HG03354 (cell line): ENCODE results near the gene PTPRA.
"Not testable (repeated sequence)": the region's sequence is repeated elsewhere in the genome, so short reads cannot be mapped to it uniquely, and the experiment has no call there.

Source experiments
- ATAC-seq: cut with Tn5 transposase; IDR thresholded peaks from one replicate; pipeline ENCODE4 v1.9.1; 2021; ENCODE audit warnings: mild to moderate bottlenecking; ENCODE audit not compliant: unreplicated experiment, poor library complexity, severe bottlenecking

Gene PTPRA

DNA sequence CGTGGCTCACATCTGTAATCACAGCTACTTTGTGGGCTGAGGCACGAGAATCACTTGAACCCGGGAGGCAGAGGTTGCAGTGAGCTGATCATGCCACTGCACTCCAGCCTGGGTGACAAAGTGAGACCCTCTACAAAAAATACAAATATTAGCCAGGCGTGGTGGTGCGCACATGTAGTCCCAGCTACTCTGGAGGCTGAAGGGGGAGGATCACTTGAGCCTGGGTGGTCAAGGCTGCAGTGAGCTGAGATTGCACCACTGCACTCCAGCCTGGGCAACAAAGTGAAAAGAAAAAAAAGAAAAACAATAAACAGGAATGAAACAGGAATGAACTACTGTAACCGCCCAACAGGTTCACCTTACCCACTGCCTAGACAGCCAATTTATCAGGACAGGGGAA, 190.8 kb downstream of the PTPRA start:
- not testable (repeated sequence) for ATAC-seq

DNA sequence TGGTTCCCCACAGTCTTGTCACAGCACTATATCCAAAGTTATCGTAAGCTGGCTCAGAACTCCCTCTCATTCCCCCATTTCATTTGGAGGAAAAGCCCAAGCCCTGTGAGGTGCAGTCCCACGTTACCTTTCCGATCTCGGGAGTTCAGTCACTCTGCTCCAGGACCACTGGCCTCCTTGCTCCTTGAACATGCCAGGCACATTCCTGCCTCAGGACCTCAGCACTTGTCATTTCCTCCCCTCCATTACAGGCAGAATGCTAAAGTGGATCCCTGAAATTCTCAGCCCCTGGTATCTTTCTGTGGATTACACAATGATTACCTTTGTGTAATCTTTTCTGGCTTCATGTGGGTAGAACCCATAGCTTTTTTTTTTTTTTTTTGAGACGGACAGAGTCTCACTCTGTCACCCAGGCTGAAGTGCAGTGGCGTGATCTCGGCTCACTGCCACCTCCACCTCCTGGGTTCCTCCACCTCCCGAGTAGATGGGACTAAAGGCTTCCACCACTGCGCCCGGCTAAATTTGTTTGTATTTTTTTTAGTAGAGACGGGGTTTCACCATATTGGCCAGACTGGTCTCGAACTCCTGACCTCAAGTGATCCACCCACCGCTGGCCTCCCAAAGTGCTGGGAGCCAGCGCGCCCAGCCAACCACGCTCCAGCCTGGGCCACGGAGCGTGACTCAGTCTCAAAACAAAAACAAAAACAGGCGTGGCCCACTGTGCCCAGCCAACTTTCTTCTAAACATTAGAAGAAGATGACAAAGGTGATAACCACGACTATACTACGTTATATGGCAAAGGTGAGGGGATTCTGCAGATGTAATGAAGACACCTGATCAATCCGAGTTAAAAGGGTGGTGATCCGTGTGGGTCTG, 194.1 kb downstream of the PTPRA start:
- ATAC-seq = no peak

DNA sequence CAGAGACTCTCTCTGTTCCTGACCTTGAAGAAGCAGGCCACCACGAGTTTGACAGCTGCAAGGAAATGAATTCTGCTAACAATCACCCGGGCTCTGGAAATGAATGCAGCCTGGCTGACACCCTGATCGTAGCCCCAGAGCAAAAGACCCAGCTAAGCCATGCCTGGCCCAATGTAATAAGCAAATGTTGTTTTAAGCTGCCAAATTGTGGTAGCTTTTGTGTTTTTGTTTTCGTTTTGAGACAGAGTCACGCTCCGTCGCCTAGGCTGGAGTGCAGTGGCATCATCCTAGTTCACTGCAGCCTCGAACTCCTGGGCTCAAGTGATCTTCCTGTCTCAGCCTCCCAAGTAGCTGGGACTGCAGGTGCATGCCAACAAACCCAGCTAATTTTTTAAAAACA, 194.8 kb downstream of the PTPRA start:
- no peak for ATAC-seq

DNA sequence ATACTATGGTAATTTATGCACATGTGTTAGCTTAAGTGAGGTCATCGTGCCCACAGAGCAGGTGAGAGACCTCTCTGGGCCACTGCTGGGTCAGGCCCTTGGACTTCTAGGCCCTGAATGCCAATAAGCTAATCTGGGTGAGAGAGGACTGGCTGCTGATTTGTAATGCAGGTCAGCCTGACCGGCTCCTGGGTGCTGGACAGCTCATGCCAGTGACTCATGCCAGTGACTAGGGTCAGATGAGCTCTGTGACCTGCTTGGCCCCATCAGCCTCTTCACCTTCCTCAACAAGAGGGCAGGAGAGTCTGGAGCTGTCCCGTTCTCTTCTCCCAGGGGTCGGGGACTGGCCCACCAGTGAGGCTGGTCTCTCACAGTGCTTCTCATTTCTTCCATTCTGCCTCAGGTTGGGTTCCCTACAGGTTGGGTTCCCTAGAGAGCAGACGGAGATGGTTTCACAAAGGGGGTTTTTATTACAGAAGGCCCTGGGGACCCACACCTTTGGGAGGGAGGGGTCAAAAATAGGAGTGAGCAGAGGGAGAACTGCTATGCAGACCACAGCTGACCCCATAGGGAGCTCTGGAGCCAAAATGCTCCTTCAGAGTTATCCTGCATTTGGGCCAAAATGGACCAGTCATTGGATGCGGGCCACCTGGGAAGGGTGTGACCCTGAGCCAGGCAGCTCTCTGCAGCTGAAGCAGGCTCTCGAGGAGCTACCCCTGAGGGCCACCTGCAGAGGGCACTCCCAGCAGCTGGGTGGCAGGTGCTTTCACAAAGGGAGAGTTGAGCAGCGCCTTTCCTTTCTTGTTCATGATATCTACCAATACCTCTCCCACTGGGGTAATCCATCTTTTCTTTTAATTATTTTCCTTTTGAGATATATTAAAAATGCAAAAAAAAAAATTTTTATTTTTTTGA, 196.0 kb downstream of the PTPRA start:
- ATAC-seq = no peak

DNA sequence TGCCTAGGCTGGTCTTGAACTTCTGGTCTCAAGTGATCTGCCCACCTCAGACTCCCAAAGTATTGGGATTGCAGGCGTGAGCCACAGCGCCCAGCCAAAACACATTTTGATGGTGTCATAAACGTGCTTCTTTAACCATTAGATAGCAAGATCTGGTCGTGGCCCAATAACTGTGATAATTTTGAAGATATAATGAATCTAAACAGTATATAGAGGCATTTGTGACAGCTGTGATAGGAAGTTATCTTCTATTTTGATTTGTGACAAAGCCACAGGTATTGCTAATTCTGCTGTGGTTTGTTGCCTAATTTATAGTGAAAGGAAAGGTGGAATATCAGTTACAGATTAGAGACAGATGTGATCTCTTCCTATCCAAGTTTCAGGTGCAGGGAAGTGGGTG, 197.4 kb downstream of the PTPRA start:
- ATAC-seq = no peak

DNA sequence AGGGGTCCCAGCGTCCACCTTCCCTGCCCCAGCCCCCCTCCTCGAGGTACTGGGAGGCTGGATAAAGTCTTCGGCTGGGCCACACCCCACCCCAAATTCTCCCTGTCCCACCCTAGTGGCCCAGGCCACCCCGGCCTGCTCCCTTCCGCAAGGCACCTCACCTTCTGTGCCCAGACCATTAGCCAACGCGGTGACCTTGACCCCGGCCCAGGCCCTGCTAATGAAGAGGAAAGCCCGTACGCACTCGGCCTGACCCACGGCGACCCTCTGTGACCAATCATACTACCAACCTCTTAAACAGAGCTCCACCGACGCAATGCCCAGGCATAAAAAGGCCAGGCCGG, 198.0 kb downstream of the PTPRA start:
- no peak for ATAC-seq

DNA sequence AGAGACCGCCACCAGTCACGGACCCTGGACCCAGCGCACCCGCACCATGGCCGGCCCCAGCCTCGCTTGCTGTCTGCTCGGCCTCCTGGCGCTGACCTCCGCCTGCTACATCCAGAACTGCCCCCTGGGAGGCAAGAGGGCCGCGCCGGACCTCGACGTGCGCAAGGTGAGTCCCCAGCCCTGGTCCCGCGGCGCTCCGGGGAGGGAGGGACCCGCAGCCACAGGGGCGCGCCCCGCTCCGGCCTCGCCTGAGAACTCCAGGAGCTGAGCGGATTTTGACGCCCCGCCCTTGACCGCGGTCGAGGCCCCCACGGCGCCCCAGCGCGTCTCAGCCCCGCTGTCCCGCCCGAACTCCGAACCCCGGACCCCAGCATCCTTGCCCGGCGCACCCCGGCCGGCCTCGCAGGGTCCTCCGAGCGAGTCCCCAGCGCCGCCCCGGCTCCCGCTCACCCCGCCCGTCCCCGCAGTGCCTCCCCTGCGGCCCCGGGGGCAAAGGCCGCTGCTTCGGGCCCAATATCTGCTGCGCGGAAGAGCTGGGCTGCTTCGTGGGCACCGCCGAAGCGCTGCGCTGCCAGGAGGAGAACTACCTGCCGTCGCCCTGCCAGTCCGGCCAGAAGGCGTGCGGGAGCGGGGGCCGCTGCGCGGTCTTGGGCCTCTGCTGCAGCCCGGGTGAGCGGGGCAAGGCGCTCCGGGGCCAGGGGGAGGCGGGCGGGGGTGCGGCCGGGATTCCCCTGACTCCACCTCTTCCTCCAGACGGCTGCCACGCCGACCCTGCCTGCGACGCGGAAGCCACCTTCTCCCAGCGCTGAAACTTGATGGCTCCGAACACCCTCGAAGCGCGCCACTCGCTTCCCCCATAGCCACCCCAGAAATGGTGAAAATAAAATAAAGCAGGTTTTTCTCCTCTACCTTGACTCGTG, 198.6 kb downstream of the PTPRA start, which contains the start of gene OXT:
TSS of gene OXT (plus strand) at position 11 of the 920 bp plus-strand sequence. CDS start at position 47, 36 bp downstream.
- ATAC-seq = no peak

DNA sequence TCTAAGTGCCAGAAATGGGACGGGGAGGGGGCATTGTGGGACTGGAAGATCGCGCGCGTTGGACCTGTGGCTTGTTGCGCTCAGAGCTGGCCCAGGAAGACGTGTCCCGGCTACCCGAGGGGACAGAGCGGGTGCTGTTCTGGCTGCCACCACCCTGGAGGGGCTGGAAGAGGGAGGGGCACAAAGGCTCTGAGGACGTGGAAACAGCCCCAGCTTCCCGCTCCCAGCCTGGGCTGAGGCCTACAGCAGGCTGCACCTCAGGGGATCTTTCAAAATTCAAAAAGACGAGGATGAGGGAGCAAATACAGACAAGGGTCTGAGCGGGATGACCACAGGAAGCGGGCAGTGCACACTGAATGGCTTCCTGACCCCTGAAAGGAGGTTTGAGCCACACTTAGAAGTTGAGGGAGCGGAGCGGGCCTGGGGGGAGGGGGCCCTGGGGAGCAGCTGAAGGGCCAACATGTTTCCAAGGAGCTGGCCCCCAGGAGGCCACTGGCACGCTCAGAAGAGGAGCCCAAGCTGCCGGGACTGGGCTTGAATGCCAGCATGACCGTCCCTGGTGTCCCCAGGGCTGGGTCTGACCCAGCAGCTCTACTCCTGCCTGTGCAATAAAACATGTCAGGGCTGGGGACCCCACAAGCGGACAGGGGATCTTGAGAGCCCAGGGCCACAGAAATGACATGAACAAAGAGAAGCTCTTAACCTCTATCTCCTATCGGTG, 199.4 kb downstream of the PTPRA start:
- no peak for ATAC-seq

DNA sequence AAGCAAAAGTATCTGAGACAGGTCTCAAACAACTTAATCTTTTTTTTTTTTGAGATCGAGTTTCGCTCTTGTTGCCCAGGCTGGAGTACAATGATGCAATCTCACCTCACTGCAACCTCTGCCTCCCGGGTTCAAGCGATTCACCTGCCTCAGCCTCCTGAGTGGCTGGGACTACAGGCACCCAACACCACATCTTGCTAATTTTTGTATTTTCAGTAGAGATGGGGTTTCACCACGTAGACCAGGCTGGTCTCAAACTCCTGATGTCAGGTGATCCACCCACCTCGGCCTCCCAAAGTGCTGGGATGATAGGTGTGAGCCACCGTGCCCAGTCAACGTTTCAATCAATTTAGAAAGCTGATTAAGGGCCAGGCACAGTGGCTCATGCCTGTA, 200.0 kb downstream of the PTPRA start:
- ATAC-seq = not testable (repeated sequence)

DNA sequence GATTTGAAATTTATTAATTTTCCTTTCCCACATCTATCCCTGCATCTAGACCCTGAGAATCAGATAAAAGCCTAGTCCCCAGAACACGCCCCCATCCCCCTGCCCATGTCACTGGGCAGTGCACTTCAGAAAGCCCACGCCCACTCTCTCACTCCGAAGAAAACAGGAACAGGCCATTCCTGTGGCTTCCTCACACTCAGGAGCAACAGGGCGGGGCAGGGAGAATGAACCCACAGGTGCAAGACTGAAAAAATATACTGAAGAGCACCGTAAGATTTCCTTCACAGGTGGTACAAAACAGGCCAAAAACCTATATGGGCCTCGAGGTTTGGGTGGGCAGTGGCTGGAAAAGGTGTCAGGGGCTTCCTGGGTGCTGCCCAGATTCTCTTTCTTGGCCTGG, 201.5 kb downstream of the PTPRA start:
- ATAC-seq = no peak

DNA sequence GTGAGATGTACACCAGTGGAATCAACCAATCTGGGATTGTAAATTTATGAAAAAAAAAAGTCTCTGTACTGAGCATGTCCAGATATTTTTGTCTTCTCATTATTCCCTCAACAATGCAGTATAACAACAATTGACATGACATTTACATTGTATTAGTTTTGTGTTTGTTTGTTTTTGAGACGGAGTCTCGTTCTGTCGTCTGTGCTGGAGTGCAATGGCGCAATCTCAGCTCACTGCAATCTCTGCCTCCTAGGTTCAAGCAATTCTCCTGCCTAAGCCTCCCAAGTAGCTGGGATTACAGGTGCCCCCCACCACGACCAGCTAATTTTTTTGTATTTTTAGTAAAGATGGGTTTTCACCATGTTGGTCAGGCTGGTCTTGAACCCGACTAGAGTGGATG, 202.0 kb downstream of the PTPRA start:
- not testable (repeated sequence) for ATAC-seq

DNA sequence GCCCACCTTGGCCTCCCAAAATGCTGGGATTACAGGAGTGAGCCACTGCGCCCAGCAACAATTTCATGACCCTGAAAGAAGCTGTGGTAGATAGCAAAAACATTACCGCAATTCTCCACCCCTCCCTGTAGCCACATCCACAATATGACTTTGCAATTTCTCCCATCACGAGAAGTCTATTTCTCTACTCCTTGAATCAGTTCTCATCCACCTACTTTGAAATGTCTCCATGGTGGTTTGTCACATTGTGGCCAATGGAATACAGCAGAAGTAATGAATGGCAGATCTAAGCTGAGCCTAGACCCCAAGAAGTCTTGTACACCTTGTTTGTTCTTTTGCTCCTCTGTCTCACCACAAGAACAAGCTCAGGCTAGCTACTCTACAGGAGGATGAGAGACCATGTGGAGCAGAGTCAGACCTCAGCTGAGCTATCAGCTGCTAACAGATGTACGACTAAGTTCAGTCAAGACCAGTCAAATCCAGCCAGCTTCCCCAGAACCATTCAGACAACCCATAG, 204.4 kb downstream of the PTPRA start:
- ATAC-seq = no peak

DNA sequence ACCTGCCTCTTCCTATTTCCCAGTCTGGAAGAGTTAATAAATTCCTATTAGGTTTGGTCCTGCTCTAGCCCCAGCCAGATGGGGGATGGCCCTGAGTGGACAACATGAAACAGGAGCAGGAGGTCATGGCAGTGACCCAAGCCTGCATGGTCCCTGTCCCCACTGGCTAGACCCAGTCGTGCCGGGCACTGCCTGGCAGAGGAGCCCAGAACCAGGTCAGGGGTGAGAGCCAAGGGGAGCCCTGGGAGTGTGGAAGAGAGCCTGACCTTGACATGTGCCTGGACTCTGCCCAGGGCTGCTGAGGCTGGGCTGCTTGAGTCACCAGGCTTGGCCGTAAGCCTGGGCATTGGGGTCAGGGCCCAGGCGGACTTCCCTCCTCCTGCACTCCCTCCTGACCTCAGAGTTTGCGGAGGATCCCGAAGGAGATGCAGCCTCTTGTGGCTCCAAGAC, 207.7 kb downstream of the PTPRA start:
- no peak for ATAC-seq

DNA sequence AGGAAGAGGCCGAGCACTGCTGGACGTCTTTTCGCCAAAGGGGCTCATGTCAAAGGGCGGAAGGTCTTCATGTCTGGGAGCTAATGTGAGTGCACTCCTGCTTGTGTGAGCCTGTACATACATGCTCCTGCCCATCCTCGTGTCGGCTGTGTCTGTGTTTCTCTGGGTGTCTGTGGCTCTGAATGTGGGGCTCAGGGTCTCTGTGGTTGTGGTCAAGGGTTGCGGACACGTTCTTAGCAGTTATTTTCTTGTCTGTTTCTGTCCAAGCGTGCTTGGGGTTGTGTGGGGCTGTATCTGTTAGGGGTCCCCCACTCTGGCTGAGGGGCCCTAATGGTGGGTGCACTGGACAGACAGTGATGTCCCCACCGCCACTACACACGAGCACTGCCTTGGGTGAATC, 208.4 kb downstream of the PTPRA start:
- ATAC-seq = no peak

DNA sequence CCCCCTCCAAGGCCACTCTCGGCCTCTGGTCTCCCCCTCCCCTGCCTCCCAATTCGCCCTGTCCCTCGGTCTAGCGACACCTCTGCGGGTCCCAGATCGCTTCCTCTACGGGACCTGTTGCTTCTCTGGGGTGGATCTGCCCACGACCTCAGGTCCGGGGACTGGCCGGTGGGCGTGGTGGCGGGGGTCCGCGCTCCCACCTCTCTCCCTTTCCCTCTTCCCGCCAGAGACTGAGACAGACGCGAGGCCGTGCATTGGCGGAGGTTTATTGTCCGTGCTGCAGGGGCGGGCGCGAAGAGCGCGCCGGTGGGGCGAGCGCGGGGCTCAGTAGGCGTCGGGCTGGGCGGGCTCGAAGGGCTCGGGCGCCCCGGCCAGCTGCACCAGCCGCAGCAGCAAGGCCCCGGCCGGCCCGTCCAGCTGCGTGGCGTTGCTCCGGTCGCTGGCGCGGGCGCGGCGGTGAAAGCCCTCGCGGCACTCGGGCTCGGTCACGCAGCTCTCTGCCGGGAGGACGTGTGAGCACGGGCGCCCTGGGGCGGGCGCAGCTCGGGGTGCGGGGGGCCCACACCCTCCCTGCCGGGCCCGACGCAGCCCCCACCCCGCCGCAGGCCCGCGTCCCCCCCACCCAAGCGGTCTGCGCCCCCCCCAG, 209.1 kb downstream of the PTPRA start:
- no peak for ATAC-seq

DNA sequence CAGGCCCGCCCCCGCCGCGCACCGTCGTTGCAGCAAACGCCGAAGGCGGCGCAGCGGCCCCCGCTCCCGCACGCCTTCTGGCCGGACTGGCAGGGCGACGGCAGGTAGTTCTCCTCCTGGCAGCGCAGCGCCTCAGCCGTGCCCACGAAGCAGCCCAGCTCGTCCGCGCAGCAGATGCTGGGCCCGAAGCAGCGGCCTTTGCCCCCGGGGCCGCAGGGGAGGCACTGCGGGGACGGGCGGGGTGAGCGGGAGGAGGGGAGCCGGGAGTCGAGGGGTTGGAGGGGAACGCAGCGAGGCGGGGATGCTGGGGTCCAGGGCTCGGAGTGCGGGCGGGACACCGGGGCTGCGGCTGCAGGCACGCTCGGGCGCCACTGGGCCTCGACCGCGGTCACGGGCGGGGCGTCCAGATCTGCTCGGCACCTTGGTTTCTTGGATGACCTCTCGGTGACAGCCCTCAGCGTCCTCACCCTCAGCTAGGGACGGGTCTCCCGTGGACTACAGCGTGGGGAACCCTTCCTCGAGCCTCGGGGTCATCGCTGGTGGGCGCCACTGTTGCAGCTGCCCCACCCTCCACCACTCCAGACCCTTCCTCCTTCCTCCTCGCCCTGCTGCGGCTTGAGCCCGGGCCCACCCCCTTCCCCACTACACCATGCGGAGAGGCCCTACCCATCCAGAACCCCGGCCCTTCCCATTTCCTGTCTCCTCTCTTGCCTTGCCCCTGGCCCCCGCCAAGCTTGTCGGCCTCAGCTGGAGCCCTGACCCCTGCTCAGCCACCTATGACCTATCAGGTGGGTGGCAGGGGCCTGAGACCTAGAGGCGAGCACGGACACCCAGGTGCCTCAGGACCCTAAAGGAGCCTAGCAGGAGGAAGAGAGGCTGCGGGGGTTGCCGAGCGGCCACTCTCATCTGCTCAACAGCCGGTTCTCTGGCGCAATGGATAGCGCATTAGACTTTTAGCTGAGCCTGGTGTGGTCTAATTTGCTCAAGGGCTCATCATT, 210.0 kb downstream of the PTPRA start:
- ATAC-seq = no peak

DNA sequence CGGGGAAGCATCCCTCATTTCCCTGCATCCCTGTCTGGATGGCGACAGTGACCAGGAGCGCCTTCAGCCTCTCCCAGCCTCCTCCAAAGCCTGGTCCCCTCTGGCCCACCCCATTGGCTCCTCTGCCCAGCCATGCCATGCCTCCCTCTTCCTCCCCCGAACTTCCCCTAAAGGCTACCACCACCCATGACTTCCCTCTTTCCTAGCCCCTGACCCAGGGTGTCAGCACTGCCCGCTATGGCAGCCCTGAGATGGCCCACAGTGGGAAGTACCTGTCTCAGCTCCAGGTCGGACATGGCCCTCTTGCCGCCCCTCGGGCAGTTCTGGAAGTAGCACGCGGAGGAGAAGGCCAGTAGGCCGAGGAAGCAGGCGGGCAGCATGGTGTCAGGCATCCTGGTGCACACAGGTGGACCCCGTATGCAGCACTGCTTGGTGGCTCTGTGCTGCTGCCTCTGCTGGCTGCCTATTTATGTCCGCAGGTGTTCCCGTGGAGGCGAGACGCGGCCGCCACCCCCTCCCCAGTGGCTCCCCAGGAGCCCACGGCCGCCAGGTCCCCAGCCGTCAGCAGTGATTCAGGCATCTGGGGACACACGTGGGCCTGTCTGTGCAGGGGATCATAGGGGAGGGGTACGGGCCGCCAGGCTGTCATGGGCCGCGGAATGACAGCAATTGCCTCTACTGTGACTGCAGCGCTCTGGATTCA, 211.2 kb downstream of the PTPRA start, which contains the start of gene AVP:
TSS of gene AVP (minus strand) at position 442 of the 703 bp plus-strand sequence. CDS start at position 392, 50 bp downstream.
- no peak for ATAC-seq
